ENCODE measurements around the gene NOL4L.
"Not testable (repeated sequence)": the region's sequence is repeated elsewhere in the genome, so short reads cannot be mapped to it uniquely, and the experiment has no call there.

- not testable (repeated sequence) for TF ChIP-seq CTCF, POLR2A, EP300 (IDR thresholded peaks at IDR 0.05)
These were observed 9.5 kb upstream of the NOL4L start for GRCh38 chr20:32594669-32595068.
